Measurements from ENCODE around the gene DOK7.

- no peak for TF ChIP-seq CTCF (IDR thresholded peaks at IDR 0.05; ENCODE audit: low read depth, low read length, missing input control)
- TF ChIP-seq HNF4G (IDR thresholded peaks at IDR 0.05), result no peak
Measured at GRCh38 chr4:3497523-3498389, 34.6 kb downstream of the DOK7 start.
